Large intestine (tissue), 3 donors: ENCODE data around the gene USP54. TPM values are rescaled to one million over a fixed set of nuclear protein-coding genes. Genes with fewer than 3 reads are reported as not detected.

Source experiments
- DNase-seq, 2 donors: peaks; one replicate each; pipeline versions ENCODE4 v3.0.0 to v3.0.0-alpha.2; 2013
- H3K27ac ChIP-seq: one replicate; pipeline ENCODE4 v1.5.1; 2013; ENCODE audit warnings: low read length
- H3K27me3 ChIP-seq: 2 replicates; pipeline ENCODE4 v1.6.1; 2013; ENCODE audit warnings: low read length; ENCODE audit not compliant: control insufficient read depth, insufficient read depth
- H3K36me3 ChIP-seq: 2 replicates; pipeline ENCODE4 v1.6.1; 2013; ENCODE audit warnings: low read length; ENCODE audit not compliant: control insufficient read depth, insufficient read depth
- H3K4me1 ChIP-seq: one replicate; pipeline ENCODE4 v1.6.1; 2013; ENCODE audit warnings: low read length; ENCODE audit not compliant: control insufficient read depth, insufficient read depth
- H3K4me3 ChIP-seq: one replicate; pipeline ENCODE4 v1.5.1; 2013; ENCODE audit warnings: low read length
- H3K9me3 ChIP-seq: one replicate; pipeline ENCODE4 v1.6.1; 2013; ENCODE audit warnings: mild to moderate bottlenecking, low read depth, low read length, moderate library complexity; ENCODE audit not compliant: control insufficient read depth
- WGBS: methylation state at CpG from one replicate; pipeline ENCODE4 v1.1.5; 2013; ENCODE audit warnings: low lambda C conversion rate; ENCODE audit not compliant: insufficient coverage; 5-methylcytosine and 5-hydroxymethylcytosine counted together
- polyA plus RNA-seq: library from polyadenylated mRNA; unstranded; fragments of 120-200 nt; gene quantifications from one replicate; pipeline ENCODE4 v1.2.1, GENCODE V29; 2013

The USP54 gene
- polyA plus RNA-seq, 1 donor = 39.0 TPM

- H3K27ac ChIP-seq = no peak overlapping the region
- H3K4me3 ChIP-seq = no peak overlapping the region
- H3K27me3 ChIP-seq = no peaks in the 10 kb centered on the region
- peaks cover 23% of the 10 kb centered on the region for H3K36me3 ChIP-seq
- WGBS = 100% methylated on average over 1 of the region's 1 CpG
- no peaks in the 10 kb centered on the region for H3K4me1 ChIP-seq
- H3K9me3 ChIP-seq = no peaks in the 10 kb centered on the region
- DNase-seq = no peak
Measured at GRCh38 chr10:73448384-73448783, 142.8 kb downstream of the USP54 start.

Other genes with a start within 250 kb of the USP54 start
- gene CFAP70, start 232.5 kb downstream of the USP54 start, polyA plus RNA-seq = 5.3 TPM
- gene ANXA7, start 177.3 kb downstream of the USP54 start, polyA plus RNA-seq = 63.5 TPM
- gene MSS51, start 157.8 kb downstream of the USP54 start, polyA plus RNA-seq = 3.6 TPM
- 53.1 TPM for gene PPP3CB, start 95.3 kb downstream of the USP54 start, polyA plus RNA-seq
- gene MYOZ1, start 50.1 kb upstream of the USP54 start, polyA plus RNA-seq = 0.94 TPM
- 0.51 TPM for gene SYNPO2L, start 64.7 kb upstream of the USP54 start, polyA plus RNA-seq
- 16.6 TPM for gene AGAP5, start 106.8 kb upstream of the USP54 start, polyA plus RNA-seq
- gene SEC24C, start 153.0 kb upstream of the USP54 start, polyA plus RNA-seq = 66.9 TPM
- gene CHCHD1, start 190.7 kb upstream of the USP54 start, polyA plus RNA-seq = 49.7 TPM
- gene ZSWIM8, start 194.3 kb upstream of the USP54 start, polyA plus RNA-seq = 146 TPM
- gene NDST2, start 220.3 kb upstream of the USP54 start, polyA plus RNA-seq = 20.8 TPM